Pancreas (tissue), 10 donors: ENCODE measurements around the gene GARIN5B. TPM values are rescaled to one million over a fixed set of nuclear protein-coding genes. Genes with fewer than 3 reads are reported as not detected.
"Not testable (repeated sequence)": the region's sequence is repeated elsewhere in the genome, so short reads cannot be mapped to it uniquely, and the experiment has no call there.

Experiments
- ATAC-seq, 4 donors: fragments of 200-7000 bp; cut with Tn5 transposase; one replicate each; pipeline versions ENCODE4 v1.8.0 to v1.9.1; 2020; ENCODE audit warnings: mild to moderate bottlenecking in 4 of 4, moderate library complexity in 4 of 4
- DNase-seq, 6 donors: peaks; one replicate each; pipeline ENCODE4 v3.0.0-alpha.2; 2020
- FAIRE-seq: peaks from 2 replicates; lab custom pipeline; 2012; peaks lifted over from hg19 to GRCh38; lab: Jason Lieb, UNC
- H3K27ac ChIP-seq, 4 donors: fragments of 200-600 bp; sonication (generic); 1 replicate in 3 of 4; 2 replicates in 1 of 4; pipeline versions ENCODE4 v1.5.0 to v1.8.0; 2020
- H3K27me3 ChIP-seq, 4 donors: fragments of 200-600 bp; one replicate each; pipeline ENCODE4 v1.8.0; 2021
- H3K36me3 ChIP-seq, 3 donors: fragments of 200-600 bp; sonication (generic) in 1 of 3; one replicate each; pipeline versions ENCODE4 v1.5.0 to v1.8.0; 2020 to 2021
- H3K4me1 ChIP-seq, 3 donors: fragments of 200-600 bp; one replicate each; pipeline ENCODE4 v1.8.0; 2021
- H3K4me3 ChIP-seq, 4 donors: fragments of 200-600 bp; sonication (generic) in 2 of 4; one replicate each; pipeline versions ENCODE4 v1.5.0 to v1.8.0; 2020 to 2021
- H3K9me3 ChIP-seq, 4 donors: fragments of 200-600 bp; one replicate each; pipeline ENCODE4 v1.8.0; 2021
- WGBS, 2 donors: extraction: QIAGEN DNeasy Blood & Tissue Kit; methylation state at CpG; one replicate each; pipeline ENCODE4 v1.1.7; 2013; 5-methylcytosine and 5-hydroxymethylcytosine counted together
- intact Hi-C, 3 donors: fragments of 100-400 bp; cut with DNase I; formaldehyde crosslinking; loops; one replicate each; pipeline versions ENCODE4 v1.11.1 to v1.14.2; 2022
- polyA plus RNA-seq, 2 donors: library from polyadenylated mRNA; stranded (reverse); fragments of 200-250 nt; gene quantifications; one replicate each; pipeline ENCODE4 v1.2.3, GENCODE V29; 2013
- total RNA-seq, 6 donors: library from RNA; stranded (reverse); fragmentation: NEBNext Ultra II Directional in 4 of 6; extraction: Animal tissue kit (Norgen Biotek cat#: 25700) in 4 of 6; gene quantifications; one replicate each; pipeline versions ENCODE4 v1.2.1 to v1.2.4, GENCODE V29; 2021 to 2023
- TF ChIP-seq, protein P1 (sequence below), 4 donors: fragments of 200-600 bp; sonication (generic) in 3 of 4; IDR thresholded peaks; one replicate each; pipeline versions ENCODE4 v1.5.0 to v1.8.0; 2021; ENCODE audit warnings: antibody characterized with exemption in 4 of 4
- donor health status: healthy with polysubstance abuse.
- donor health status: DM: no; HTN: no; CAD: no; lungs with moderate emphysema.
- donor health status: DM: no; HTN: no; CAD: no.
- donor health status: control.
- donor health status: control.
- donor health status: Bipolar disorder and iron deficiency.
- donor health status: DM: yes; HTN: yes; CAD: no.
- donor health status: DM: no; HTN: no; CAD: no.
- donor health status: DM: no; HTN: no; CAD: no.
- donor health status: DM: yes; HTN: yes; CAD: no.

Gene GARIN5B
- total RNA-seq, result not detected
- polyA plus RNA-seq, result not detected

DNA sequence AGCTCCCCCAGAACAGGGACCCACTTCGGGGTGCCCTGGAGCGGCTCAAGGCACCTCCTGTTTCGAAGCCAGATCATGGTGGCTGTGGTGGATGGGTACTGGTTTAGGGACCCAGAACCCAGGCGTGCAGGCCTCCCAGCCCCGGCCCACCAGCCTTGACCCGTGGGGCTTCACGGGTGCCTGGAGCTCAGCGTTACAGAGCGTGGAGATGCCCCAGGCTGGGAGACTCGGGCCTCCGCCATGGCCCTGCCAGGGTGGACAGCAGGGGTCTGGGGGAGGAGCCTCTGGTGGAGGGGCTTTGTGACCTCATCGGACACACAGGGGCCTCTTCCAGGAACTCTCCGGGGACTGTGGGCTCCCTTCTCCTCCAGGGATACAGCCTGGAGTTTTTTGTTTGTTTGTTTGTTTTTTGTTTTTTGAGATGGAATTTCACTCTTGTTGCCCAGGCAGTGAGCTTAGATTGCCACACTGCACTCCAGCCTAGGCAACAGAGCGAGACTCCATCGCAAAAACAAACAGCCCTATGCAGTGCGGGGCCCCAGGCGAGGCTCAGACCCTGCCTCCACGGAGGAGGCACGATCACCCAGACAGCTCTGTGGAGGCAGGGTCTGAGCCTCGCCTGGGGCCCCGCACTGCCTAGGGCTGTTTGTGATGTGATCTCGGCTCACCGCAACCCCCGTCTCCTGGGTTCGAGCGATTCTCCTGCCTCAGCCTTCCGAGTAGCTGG lies at the start of gene GARIN5B:
GARIN5B (minus strand) TSS at position 271 of the 727 bp plus-strand sequence; CDS start at position 77, 194 bp downstream.
- TF ChIP-seq, protein P1, sequence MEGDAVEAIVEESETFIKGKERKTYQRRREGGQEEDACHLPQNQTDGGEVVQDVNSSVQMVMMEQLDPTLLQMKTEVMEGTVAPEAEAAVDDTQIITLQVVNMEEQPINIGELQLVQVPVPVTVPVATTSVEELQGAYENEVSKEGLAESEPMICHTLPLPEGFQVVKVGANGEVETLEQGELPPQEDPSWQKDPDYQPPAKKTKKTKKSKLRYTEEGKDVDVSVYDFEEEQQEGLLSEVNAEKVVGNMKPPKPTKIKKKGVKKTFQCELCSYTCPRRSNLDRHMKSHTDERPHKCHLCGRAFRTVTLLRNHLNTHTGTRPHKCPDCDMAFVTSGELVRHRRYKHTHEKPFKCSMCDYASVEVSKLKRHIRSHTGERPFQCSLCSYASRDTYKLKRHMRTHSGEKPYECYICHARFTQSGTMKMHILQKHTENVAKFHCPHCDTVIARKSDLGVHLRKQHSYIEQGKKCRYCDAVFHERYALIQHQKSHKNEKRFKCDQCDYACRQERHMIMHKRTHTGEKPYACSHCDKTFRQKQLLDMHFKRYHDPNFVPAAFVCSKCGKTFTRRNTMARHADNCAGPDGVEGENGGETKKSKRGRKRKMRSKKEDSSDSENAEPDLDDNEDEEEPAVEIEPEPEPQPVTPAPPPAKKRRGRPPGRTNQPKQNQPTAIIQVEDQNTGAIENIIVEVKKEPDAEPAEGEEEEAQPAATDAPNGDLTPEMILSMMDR (IDR thresholded peaks at IDR 0.05), result no peak
- Histone ChIP-seq H3K27ac (no peak within 1 kb of the TSS), H3K4me1 (no peaks in the 10 kb centered on the region), H3K36me3 (no peaks in the 10 kb centered on the region), H3K27me3 (no peaks in the 10 kb centered on the region), H3K9me3 (no peaks in the 10 kb centered on the region), H3K4me3 (no peak within 1 kb of the TSS)
- ATAC-seq, result no peak
- no peak for DNase-seq
- FAIRE-seq, result no peak
- intact Hi-C loops, result no loop called here
- 69 to 78% methylated on average over 27 of the region's 27 CpGs for WGBS, 2 donors

DNA sequence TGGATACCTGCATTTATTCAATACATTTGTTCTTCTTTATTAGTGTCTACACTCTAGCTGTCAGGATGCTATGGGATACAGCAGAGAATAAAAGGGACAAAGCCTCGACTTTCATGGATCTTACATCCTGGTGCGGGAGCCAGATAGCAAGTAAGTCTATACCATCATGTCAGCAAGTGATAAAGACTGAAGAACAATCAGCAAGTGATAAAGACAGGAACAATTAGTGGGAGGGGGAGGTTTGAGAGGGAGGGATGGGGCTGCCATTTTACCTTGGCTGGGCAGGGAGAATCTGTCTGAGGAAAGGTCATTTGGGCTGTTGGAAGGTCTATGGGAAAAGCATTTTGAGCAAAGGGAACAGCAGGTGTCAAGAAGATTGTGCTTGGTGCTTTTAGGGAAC lies 47.1 kb upstream of the GARIN5B start:
- no peak for FAIRE-seq
- WGBS, 2 donors, result 91 to 92% methylated on average over 2 of the region's 2 CpGs

DNA sequence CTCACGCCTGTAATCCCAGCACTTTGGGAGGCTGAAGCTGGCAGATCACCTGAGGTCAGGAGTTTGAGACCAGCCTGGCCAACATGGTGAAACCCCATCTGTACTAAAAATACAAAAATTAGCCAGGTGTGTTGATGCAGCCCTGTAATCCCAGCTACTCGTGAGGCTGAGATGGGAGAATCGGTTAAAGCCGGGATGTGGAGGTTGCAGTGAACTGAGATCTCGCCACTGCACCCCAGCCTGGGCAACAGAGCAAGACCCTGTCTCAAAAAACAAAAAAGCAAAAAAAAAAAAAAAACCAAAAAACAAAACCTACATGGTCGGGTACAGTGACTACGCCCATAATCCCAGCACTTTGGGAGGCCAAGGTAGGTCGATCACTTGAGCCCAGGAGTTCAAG lies 46.1 kb upstream of the GARIN5B start:
- H3K27ac ChIP-seq, H3K27me3 ChIP-seq, ATAC-seq, H3K4me1 ChIP-seq, DNase-seq, H3K9me3 ChIP-seq, FAIRE-seq, H3K36me3 ChIP-seq, H3K4me3 ChIP-seq: not testable (repeated sequence)
- WGBS, 2 donors, result 96% methylated on average over 8 of the region's 8 CpGs
- intact Hi-C loops, result loop anchor here in 1 of 3 donors (10.0 kb wide), 1 partner anchor 114 kb away; no protein-coding TSS in a partner anchor

More for the DNA sequence above, 47.1 kb upstream of the GARIN5B start:
- intact Hi-C loops, result loop anchor here in 1 of 3 donors (10.0 kb wide), 1 partner anchor 265 kb away; the partner anchor contains the start of gene TNNT1
- no peak for DNase-seq
- Histone ChIP-seq H3K27me3 (no peaks in the 10 kb centered on the region), H3K36me3 (no peaks in the 10 kb centered on the region), H3K4me3 (no peak overlapping the region), H3K27ac (no peak overlapping the region), H3K9me3 (no peaks in the 10 kb centered on the region), H3K4me1 (peaks cover 0 to 4% (median 0%) of the 10 kb centered on the region in 3 donors)
- TF ChIP-seq, protein P1 (IDR thresholded peaks at IDR 0.05), result no peak
- no peak for ATAC-seq

DNA sequence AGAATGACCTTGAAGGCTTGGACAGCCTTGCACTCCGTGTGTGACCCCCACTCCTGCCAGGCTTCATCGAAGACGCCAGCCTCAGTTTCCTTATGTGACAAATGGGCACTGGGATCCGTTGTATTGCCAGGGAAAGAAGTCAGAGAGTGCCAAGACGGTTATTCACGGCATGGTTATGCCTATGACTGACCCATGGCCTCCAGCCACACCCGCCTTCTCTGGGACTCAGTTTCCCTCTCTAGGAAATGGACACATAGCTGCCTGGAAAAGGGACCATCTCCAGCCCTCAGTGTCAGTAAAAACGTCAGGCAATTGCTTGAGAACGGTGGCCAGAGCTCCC lies 45.4 kb upstream of the GARIN5B start:
- H3K4me3 ChIP-seq, result peak overlapping the region in 3 of 4 donors; percentile 29 to 96 (median 64)
- TF ChIP-seq, protein P1 (IDR thresholded peaks at IDR 0.05), result no peak
- ATAC-seq (no peak), DNase-seq (no peak), FAIRE-seq (no peak)
- no peaks in the 10 kb centered on the region for H3K9me3 ChIP-seq
- H3K27ac ChIP-seq, result peak overlapping the region; percentile 90 to 95 (median 94)
- H3K27me3 ChIP-seq, result no peaks in the 10 kb centered on the region
- peaks cover 0 to under 1% (median 0%) of the 10 kb centered on the region in 3 donors for H3K36me3 ChIP-seq
- intact Hi-C loops, result loop anchor here in 1 of 3 donors (10.0 kb wide), 1 partner anchor 114 kb away; no protein-coding TSS in a partner anchor
- peaks cover 0 to 4% (median 0%) of the 10 kb centered on the region in 3 donors for H3K4me1 ChIP-seq
- 57 to 62% methylated on average over 9 of the region's 9 CpGs for WGBS, 2 donors

DNA sequence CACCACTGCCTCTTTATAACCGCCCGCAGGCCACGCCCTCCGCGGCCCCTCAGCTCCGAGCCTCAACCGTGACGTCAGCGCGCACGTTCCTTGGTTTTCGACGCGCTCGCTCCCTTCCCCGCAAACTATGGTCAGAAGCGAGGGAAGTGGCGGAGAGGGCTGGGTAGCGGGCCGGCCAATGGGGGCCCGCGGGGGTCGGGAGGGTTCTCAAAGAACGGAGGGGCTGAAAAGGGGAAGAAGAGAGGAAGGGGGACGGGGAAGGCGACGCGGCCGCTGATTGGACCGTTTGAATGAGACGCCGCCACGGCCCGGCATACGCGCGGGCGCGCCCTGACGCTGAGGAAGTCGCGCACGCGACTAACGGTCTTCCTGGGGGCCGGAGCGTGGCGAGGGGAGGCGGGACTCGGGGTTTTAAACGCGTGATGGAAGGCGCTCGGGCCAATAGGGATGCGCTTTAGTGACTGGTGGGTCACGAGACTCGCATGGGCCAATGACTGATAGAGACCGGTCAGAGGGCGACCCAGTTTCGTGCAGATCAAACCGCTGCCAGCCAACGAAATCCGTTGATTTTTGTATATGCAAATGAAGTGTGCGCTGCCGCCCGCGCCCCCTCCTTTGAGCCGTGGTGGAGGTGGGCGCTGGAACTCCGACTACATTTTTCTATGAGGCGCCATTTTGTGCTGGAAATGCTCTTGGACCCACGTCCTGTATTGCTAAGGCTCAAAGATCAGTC lies 44.9 kb upstream of the GARIN5B start:
- 1% methylated on average over 65 to 72 of the region's 72 CpGs for WGBS, 2 donors
- peak; percentile 95 to 99 (median 96) for ATAC-seq
- peak; percentile 88 for FAIRE-seq
- TF ChIP-seq, protein P1 (IDR thresholded peaks at IDR 0.05), result no peak
- Histone ChIP-seq H3K36me3 (peaks cover 0 to 6% (median 0%) of the 10 kb centered on the region in 3 donors), H3K27ac (peak overlapping the region; percentile 90 to 95 (median 94)), H3K9me3 (no peaks in the 10 kb centered on the region), H3K27me3 (no peaks in the 10 kb centered on the region), H3K4me3 (peak overlapping the region; percentile 64 to 96 (median 74)), H3K4me1 (peaks cover 0 to 4% (median 0%) of the 10 kb centered on the region in 3 donors)
- intact Hi-C loops, result loop anchor here in 1 of 3 donors (10.0 kb wide), 1 partner anchor 113 kb away; no protein-coding TSS in a partner anchor
- DNase-seq, result peak; percentile 95 to 98 (median 97)

DNA sequence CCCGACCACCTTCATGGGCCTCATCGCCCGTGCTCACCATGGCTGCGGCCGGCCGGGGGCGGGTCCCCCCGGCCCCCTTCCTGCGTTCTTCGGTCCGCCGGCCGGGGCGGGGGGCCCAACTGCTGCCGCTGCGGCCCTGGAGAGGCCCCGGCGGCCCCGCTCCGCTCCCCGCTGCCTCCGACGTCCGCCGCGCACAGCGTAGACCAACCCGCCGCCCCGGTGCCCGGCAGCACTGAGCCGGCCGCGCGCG lies 44.4 kb upstream of the GARIN5B start, which contains the start of gene UBE2S:
UBE2S (minus strand) TSS at position 239 of the 250 bp plus-strand sequence; CDS start at position 40, 199 bp downstream.
- Histone ChIP-seq H3K27ac (peak within 1 kb of the TSS; percentile 90 to 95 (median 94)), H3K4me3 (peak within 1 kb of the TSS; percentile 64 to 96 (median 74))
- not testable (repeated sequence) for H3K36me3 ChIP-seq, H3K9me3 ChIP-seq, FAIRE-seq, H3K27me3 ChIP-seq, DNase-seq, ATAC-seq, H3K4me1 ChIP-seq
- intact Hi-C loops, result loop anchor here in 1 of 3 donors (10.0 kb wide), 1 partner anchor 113 kb away; no protein-coding TSS in a partner anchor
- WGBS, 2 donors, result 0 to 1% methylated on average over 23 to 36 of the region's 36 CpGs
